ENCODE data around the gene CABP2. TPM values are rescaled to one million over a fixed set of nuclear protein-coding genes. Genes with fewer than 3 reads are reported as not detected.

CABP2 gene
- total RNA-seq, 1 donor from 2014 or later: not detected

DNA sequence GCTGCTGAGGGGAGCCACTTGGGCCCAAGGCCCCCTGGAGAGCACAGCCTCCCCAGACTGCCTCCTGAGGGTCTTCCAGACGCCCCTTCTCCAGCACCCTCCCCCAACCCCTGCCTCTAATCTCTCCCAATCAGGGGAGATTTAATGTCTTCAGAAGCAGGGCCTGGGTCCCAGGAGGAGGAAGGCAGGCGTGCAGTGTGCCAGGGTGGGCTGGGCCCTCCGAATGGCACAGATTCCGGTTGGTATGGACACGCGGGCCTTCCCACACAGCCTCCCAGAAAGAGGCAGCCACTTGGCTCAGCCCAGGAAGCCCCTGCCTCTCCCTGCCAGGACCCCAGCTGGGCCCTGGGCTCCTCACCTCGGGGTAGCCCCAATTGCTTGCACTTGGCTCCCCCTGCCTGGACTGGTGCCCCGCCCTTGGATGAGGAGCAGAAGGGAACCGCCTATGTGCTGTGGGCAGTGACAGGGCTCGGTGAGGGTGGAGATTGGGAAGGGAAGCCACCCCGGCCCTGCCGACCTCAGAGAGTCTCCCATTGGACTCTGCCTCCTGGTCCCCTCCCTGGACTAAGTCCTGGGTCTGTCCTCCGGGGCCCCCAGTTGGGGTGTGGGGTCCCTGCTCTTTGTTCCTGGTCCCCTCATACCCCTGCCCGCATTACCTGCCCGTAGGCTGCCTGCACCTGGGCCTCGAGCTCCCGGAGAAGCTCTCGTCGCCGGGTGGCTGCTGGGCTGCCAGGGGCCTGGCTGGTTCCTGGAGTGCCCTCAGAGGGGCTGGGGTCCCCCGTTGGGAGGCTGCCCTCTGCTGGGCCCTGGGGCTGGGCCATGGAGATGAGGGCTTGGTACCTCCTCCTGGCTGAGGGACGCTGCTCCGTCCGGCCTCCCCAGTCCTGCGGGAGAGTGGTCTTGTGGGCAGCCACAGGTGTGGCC lies 572 bp upstream of the CABP2 start:
- H3K27me3 ChIP-seq (ENCODE audit: control insufficient read depth, insufficient read depth, low read length): no peaks in the 10 kb centered on the region
- no peak for FAIRE-seq
- no peak overlapping the region for H3K4me3 ChIP-seq (ENCODE audit: low read depth, low read length)
- no peak for TF ChIP-seq CTCF (IDR thresholded peaks at IDR 0.05; ENCODE audit: insufficient read depth, low read length, severe bottlenecking)
- no peaks in the 10 kb centered on the region for H3K36me3 ChIP-seq (ENCODE audit: control insufficient read depth, insufficient read depth, low read length)
- no peak for DNase-seq (ENCODE audit: low read depth)

GRCh38 chr11:67522338-67522737 lies 908 bp downstream of the CABP2 start:
- FAIRE-seq (no peak), DNase-seq (ENCODE audit: low read depth) (no peak)

DNA sequence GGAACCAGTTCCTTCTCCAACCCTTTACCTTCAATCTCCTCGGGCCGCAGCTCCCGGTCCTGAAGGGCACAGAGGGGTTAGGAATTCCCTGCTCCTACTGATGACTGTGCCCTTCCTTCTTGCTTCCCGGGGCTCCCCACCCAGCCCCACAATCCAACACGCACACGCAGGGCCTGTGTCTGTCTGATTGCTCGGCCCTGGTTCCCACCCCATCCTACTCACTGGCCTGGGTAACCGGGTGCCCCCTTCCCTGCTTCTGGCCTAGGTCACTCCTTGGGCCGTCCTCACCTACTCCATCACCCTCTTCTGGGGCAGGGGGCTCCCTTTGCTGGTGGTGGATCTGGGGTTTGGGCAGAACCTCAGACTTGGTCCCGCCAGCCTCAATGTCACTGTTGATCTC lies 1.3 kb downstream of the CABP2 start:
- Histone ChIP-seq H3K4me3 (ENCODE audit: low read depth, low read length) (no peak overlapping the region), H3K27me3 (ENCODE audit: control insufficient read depth, insufficient read depth, low read length) (no peaks in the 10 kb centered on the region), H3K36me3 (ENCODE audit: control insufficient read depth, insufficient read depth, low read length) (no peaks in the 10 kb centered on the region)
- DNase-seq (ENCODE audit: low read depth) (no peak), FAIRE-seq (no peak)
- TF ChIP-seq CTCF (IDR thresholded peaks at IDR 0.05; ENCODE audit: insufficient read depth, low read length, severe bottlenecking): no peak

More at GRCh38 chr11:67522338-67522737, 908 bp downstream of the CABP2 start:
- TF ChIP-seq CTCF (IDR thresholded peaks at IDR 0.05; ENCODE audit: insufficient read depth, low read length, severe bottlenecking): no peak
- Histone ChIP-seq H3K4me3 (ENCODE audit: low read depth, low read length) (no peak overlapping the region), H3K27me3 (ENCODE audit: control insufficient read depth, insufficient read depth, low read length) (no peaks in the 10 kb centered on the region), H3K36me3 (ENCODE audit: control insufficient read depth, insufficient read depth, low read length) (no peaks in the 10 kb centered on the region)

GRCh38 chr11:67520856-67521824 lies 2.1 kb downstream of the CABP2 start:
- no peak for DNase-seq (ENCODE audit: low read depth)
- FAIRE-seq: no peak
- Histone ChIP-seq H3K36me3 (ENCODE audit: control insufficient read depth, insufficient read depth, low read length) (no peaks in the 10 kb centered on the region), H3K27me3 (ENCODE audit: control insufficient read depth, insufficient read depth, low read length) (no peaks in the 10 kb centered on the region), H3K4me3 (ENCODE audit: low read depth, low read length) (no peak overlapping the region)
- TF ChIP-seq CTCF (IDR thresholded peaks at IDR 0.05; ENCODE audit: insufficient read depth, low read length, severe bottlenecking): no peak

DNA sequence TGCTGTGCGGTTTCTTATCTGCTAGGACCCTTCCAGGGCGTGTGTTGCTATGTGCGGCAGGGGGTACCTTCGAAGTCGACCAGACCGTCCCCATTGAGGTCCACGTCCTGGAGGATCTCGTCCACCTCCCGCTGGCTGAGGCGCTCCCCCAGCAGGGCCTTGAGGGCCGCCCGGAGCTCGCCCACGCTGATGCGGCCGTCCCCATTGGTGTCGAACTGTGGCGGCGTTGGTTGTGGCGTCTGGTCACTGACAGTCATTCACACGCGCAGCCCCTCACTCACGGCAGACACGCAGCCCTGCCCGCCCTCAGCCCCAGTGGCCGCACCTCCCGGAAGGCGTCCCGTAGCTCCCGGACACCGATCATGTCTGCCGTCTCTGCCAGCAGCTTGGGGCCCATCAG lies 3.5 kb downstream of the CABP2 start:
- DNase-seq (ENCODE audit: low read depth) (no peak), FAIRE-seq (no peak)
- Histone ChIP-seq H3K36me3 (ENCODE audit: control insufficient read depth, insufficient read depth, low read length) (no peaks in the 10 kb centered on the region), H3K4me3 (ENCODE audit: low read depth, low read length) (no peak overlapping the region), H3K27me3 (ENCODE audit: control insufficient read depth, insufficient read depth, low read length) (no peaks in the 10 kb centered on the region)
- TF ChIP-seq CTCF (IDR thresholded peaks at IDR 0.05; ENCODE audit: insufficient read depth, low read length, severe bottlenecking): no peak
